GM23338 (cell line): ENCODE measurements around the gene CLDN16. TPM values are rescaled to one million over a fixed set of nuclear protein-coding genes. Genes with fewer than 3 reads are reported as not detected.

ENCODE experiments used
- ATAC-seq: fragments of 200-7000 bp; cut with Tn5 transposase; 3 replicates; pipeline ENCODE4 v1.9.1; 2020
- DNase-seq: peaks from one replicate; pipeline ENCODE4 v3.0.0-alpha.2; 2015; ENCODE audit warnings: low spot score
- H2AFZ ChIP-seq: fragments of 200-600 bp; sonication (generic); 2 replicates; pipeline ENCODE4 v1.8.0; 2016; ENCODE audit warnings: antibody characterized with exemption, mild to moderate bottlenecking, moderate library complexity
- H3F3A ChIP-seq: fragments of 200-600 bp; sonication (generic); replicated peaks from 2 replicates; pipeline ENCODE4 v1.8.0; 2017; ENCODE audit warnings: antibody characterized with exemption, mixed run types, low read depth
- H3K27ac ChIP-seq: fragments of 200-600 bp; sonication (generic); 2 replicates; pipeline ENCODE4 v1.6.1; 2016; ENCODE audit warnings: low read depth
- H3K27me3 ChIP-seq: fragments of 200-600 bp; sonication (generic); 2 replicates; pipeline ENCODE4 v1.8.0; 2016; ENCODE audit warnings: mild to moderate bottlenecking, mixed run types, moderate library complexity; ENCODE audit not compliant: insufficient read depth
- H3K36me3 ChIP-seq: fragments of 200-600 bp; sonication (generic); 2 replicates; pipeline ENCODE4 v1.8.0; 2016; ENCODE audit warnings: mild to moderate bottlenecking; ENCODE audit not compliant: insufficient read depth
- H3K4me1 ChIP-seq: fragments of 200-600 bp; sonication (generic); 2 replicates; pipeline ENCODE4 v1.8.0; 2016; ENCODE audit warnings: mild to moderate bottlenecking, moderate library complexity; ENCODE audit not compliant: insufficient read depth
- H3K4me2 ChIP-seq: fragments of 200-600 bp; sonication (generic); 2 replicates; pipeline ENCODE4 v1.7.1; 2017; ENCODE audit warnings: mixed run types
- H3K4me3 ChIP-seq: fragments of 200-600 bp; sonication (generic); 2 replicates; pipeline ENCODE4 v1.6.1; 2016; ENCODE audit warnings: mixed run types
- H3K79me2 ChIP-seq: fragments of 200-600 bp; sonication (generic); replicated peaks from 2 replicates; pipeline ENCODE4 v1.8.0; 2017; ENCODE audit warnings: mild to moderate bottlenecking; ENCODE audit not compliant: insufficient read depth
- H3K9me2 ChIP-seq: fragments of 200-600 bp; sonication (generic); 2 replicates; pipeline ENCODE4 v1.8.0; 2017; ENCODE audit not compliant: insufficient read depth
- H4K20me1 ChIP-seq: fragments of 200-600 bp; sonication (generic); replicated peaks from 2 replicates; pipeline ENCODE4 v1.8.0; 2017; ENCODE audit warnings: mild to moderate bottlenecking; ENCODE audit not compliant: insufficient read depth
- H3K27ac Mint-ChIP-seq: 2 replicates; pipeline ENCODE4 v1.8.0; 2020; ENCODE audit warnings: inconsistent platforms, mild to moderate bottlenecking, moderate library complexity, mixed read lengths
- H3K27me3 Mint-ChIP-seq: 3 replicates; pipeline ENCODE4 v1.8.0; 2022; ENCODE audit warnings: low read depth, mild to moderate bottlenecking, moderate library complexity, mixed read lengths, inconsistent platforms; ENCODE audit not compliant: insufficient read depth, poor library complexity
- H3K36me3 Mint-ChIP-seq: 3 replicates; pipeline ENCODE4 v1.8.0; 2021; ENCODE audit warnings: low read depth, mild to moderate bottlenecking, inconsistent platforms, moderate library complexity, mixed read lengths
- H3K4me1 Mint-ChIP-seq: 3 replicates; pipeline ENCODE4 v1.8.0; 2020; ENCODE audit warnings: mild to moderate bottlenecking, inconsistent platforms, mixed read lengths
- H3K4me3 Mint-ChIP-seq: 3 replicates; pipeline ENCODE4 v1.8.0; 2021; ENCODE audit warnings: moderate library complexity, mild to moderate bottlenecking, inconsistent platforms, mixed read lengths
- H3K9me3 Mint-ChIP-seq: 3 replicates; pipeline ENCODE4 v1.8.0; 2020; ENCODE audit warnings: moderate library complexity, mild to moderate bottlenecking, inconsistent platforms, mixed read lengths
- CREB1 ChIP-seq: fragments of 250-450 bp; sonication (Bioruptor Pico); IDR thresholded peaks from 2 replicates; pipeline ENCODE4 v1.5.0; 2020; ENCODE audit warnings: low read depth, mild to moderate bottlenecking, moderate library complexity
- CTCF ChIP-seq, 2 experiments: fragments of 200-600 bp in 1 of 2; sonication (generic) in 1 of 2; conservative IDR thresholded peaks; 2 replicates each; pipeline versions ENCODE4 v1.5.1 to v1.6.1; 2016 to 2017; ENCODE audit warnings: antibody characterized with exemption in 2 of 2, low read depth in 2 of 2, mild to moderate bottlenecking in 2 of 2, moderate library complexity in 1 of 2
- ETS1 ChIP-seq: IDR thresholded peaks from 2 replicates; pipeline ENCODE4 v1.6.1; 2016; ENCODE audit warnings: antibody characterized with exemption
- EZH2 ChIP-seq: fragments of 200-600 bp; sonication (generic); IDR thresholded peaks from one replicate; pipeline ENCODE4 v1.8.0; 2017; ENCODE audit warnings: antibody characterized with exemption, mild to moderate bottlenecking, low read depth; ENCODE audit not compliant: unreplicated experiment
- EZH2phosphoT487 ChIP-seq: fragments of 200-600 bp; sonication (generic); IDR thresholded peaks from one replicate; pipeline ENCODE4 v1.8.1; 2018; ENCODE audit warnings: antibody characterized with exemption; ENCODE audit not compliant: unreplicated experiment
- JUNB ChIP-seq: IDR thresholded peaks from one replicate; pipeline ENCODE4 v1.6.1; 2016; ENCODE audit warnings: antibody characterized with exemption; ENCODE audit not compliant: unreplicated experiment
- NANOG ChIP-seq: IDR thresholded peaks from 2 replicates; pipeline ENCODE4 v1.6.1; 2016; ENCODE audit warnings: antibody characterized with exemption, borderline replicate concordance
- POLR2AphosphoS5 ChIP-seq: IDR thresholded peaks from 2 replicates; pipeline ENCODE4 v1.6.1; 2016; ENCODE audit warnings: antibody characterized with exemption, low read depth
- REST ChIP-seq: IDR thresholded peaks from one replicate; pipeline ENCODE4 v1.6.1; 2018; ENCODE audit warnings: antibody characterized with exemption; ENCODE audit not compliant: unreplicated experiment
- STAT1 ChIP-seq: IDR thresholded peaks from one replicate; pipeline ENCODE4 v1.6.1; 2016; ENCODE audit warnings: antibody characterized with exemption; ENCODE audit not compliant: unreplicated experiment
- ZNF114 ChIP-seq: fragments of 250-450 bp; sonication (Bioruptor Pico); IDR thresholded peaks from 2 replicates; pipeline ENCODE4 v1.5.0; 2020; ENCODE audit warnings: mild to moderate bottlenecking, moderate library complexity
- ZNF331 ChIP-seq: fragments of 250-450 bp; sonication (Bioruptor Pico); IDR thresholded peaks from 2 replicates; pipeline ENCODE4 v1.5.0; 2020; ENCODE audit warnings: low read depth, mild to moderate bottlenecking, moderate library complexity
- polyA plus RNA-seq: library from polyadenylated mRNA; unstranded; fragments of >200 nt; fragmentation: Nextera tagmentation; extraction: Ambion mirVana; gene quantifications from 2 replicates; pipeline ENCODE4 v1.2.1, GENCODE V29; 2016
- total RNA-seq: library from RNA; depleted of rRNA; stranded (reverse); fragments of >200 nt; shearing (Covaris generic); gene quantifications from 2 replicates; pipeline ENCODE4 v1.2.3, GENCODE V29; 2014

Gene CLDN16
- total and polyA plus RNA-seq, 2 experiments from 2014 or later, result 0.06 TPM; not detected in 1

- no peak overlapping the region for H3K4me3 Mint-ChIP-seq
- Histone ChIP-seq H3K36me3 (no peaks in the 10 kb centered on the region), H4K20me1 (no peaks in the 10 kb centered on the region), H3K9me2 (no peaks in the 10 kb centered on the region), H3F3A (no peaks in the 10 kb centered on the region), H3K4me2 (no peak overlapping the region), H3K79me2 (no peaks in the 10 kb centered on the region), H3K27ac (no peak overlapping the region), H3K27me3 (no peaks in the 10 kb centered on the region), H3K4me1 (peaks cover 3% of the 10 kb centered on the region; the same call in 1 of the 2 replicates), H3K4me3 (no peak overlapping the region), H2AFZ (no peak overlapping the region)
- H3K27ac Mint-ChIP-seq, result no peak overlapping the region
- DNase-seq (no peak), ATAC-seq (no peak)
- no peaks in the 10 kb centered on the region for H3K9me3 Mint-ChIP-seq
- TF ChIP-seq ZNF114 (CRISPR knock-in tag), result no peak
- no peak for TF ChIP-seq NANOG
- no peak for TF ChIP-seq POLR2AphosphoS5
- no peak for TF ChIP-seq JUNB
- TF ChIP-seq CTCF (conservative IDR thresholded peaks at IDR 0.05; ENCODE audit: low read depth in 2 of 2), result no peak
- no peak for TF ChIP-seq ZNF331
- no peak for TF ChIP-seq STAT1
- TF ChIP-seq CREB1, result no peak
- TF ChIP-seq REST, result no peak
- TF ChIP-seq EZH2phosphoT487, result no peak
- TF ChIP-seq ETS1, result no peak
- TF ChIP-seq EZH2, result no peak
- no peaks in the 10 kb centered on the region for H3K4me1 Mint-ChIP-seq
- no peaks in the 10 kb centered on the region for H3K27me3 Mint-ChIP-seq
- no peaks in the 10 kb centered on the region for H3K36me3 Mint-ChIP-seq
Observed at GRCh38 chr3:190448256-190448655, 60.3 kb downstream of the CLDN16 start.
